Suppressor macrophage treated with lipopolysaccharide for 1 hour (primary cell): Measurements from ENCODE around the gene OCEL1.

Source experiments
- DNase-seq, 3 donors: peaks; one replicate each; pipeline ENCODE4 v3.0.0-alpha.2; 2020 to 2022

The OCEL1 gene

GRCh38 chr19:17211547-17212446 lies 14.2 kb upstream of the OCEL1 start:
- DNase-seq: no peak

- DNase-seq: no peak
Observed at GRCh38 chr19:17213334-17213733, 12.7 kb upstream of the OCEL1 start.

- DNase-seq: no peak
Observed at GRCh38 chr19:17214508-17215126, 11.4 kb upstream of the OCEL1 start.

- peak; percentile 92 to 94 (median 93) for DNase-seq
Observed at GRCh38 chr19:17215127-17215971, 10.7 kb upstream of the OCEL1 start, which contains the start of gene USE1. Gene USE1 (plus strand): TSS chr19:17215357. CDS start chr19:17215406, 49 bp downstream.

GRCh38 chr19:17216058-17216670 lies 9.9 kb upstream of the OCEL1 start:
- no peak for DNase-seq

- DNase-seq: no peak
Observed at GRCh38 chr19:17219286-17219685, 6.7 kb upstream of the OCEL1 start.

- peak; percentile 69 to 73 (median 70) for DNase-seq
Observed at GRCh38 chr19:17220207-17220758, 5.7 kb upstream of the OCEL1 start.

- DNase-seq: no peak
Observed at GRCh38 chr19:17225053-17225452, 973 bp upstream of the OCEL1 start.

GRCh38 chr19:17227798-17228367 lies 1.9 kb downstream of the OCEL1 start:
- DNase-seq: no peak

GRCh38 chr19:17229890-17230289 lies 3.9 kb downstream of the OCEL1 start:
- no peak for DNase-seq

- no peak for DNase-seq
Observed at GRCh38 chr19:17232258-17232657, 6.2 kb downstream of the OCEL1 start.

- DNase-seq: peak in 2 of 3 donors; percentile 59 to 74
Observed at GRCh38 chr19:17234911-17235299, 8.9 kb downstream of the OCEL1 start.

- peak; percentile 67 to 88 (median 74) for DNase-seq
Observed at GRCh38 chr19:17235300-17235970, 9.4 kb downstream of the OCEL1 start.

- no peak for DNase-seq
Observed at GRCh38 chr19:17235971-17236777, 10.1 kb downstream of the OCEL1 start.

GRCh38 chr19:17236811-17237543 lies 11.0 kb downstream of the OCEL1 start:
- no peak for DNase-seq

- no peak for DNase-seq
Observed at GRCh38 chr19:17237747-17238706, 12.0 kb downstream of the OCEL1 start.

- no peak for DNase-seq
Observed at GRCh38 chr19:17240062-17240752, 14.2 kb downstream of the OCEL1 start.

- DNase-seq: no peak
Observed at GRCh38 chr19:17240826-17241399, 14.9 kb downstream of the OCEL1 start.
